ENCODE results near the gene ZNF333. TPM values are rescaled to one million over a fixed set of nuclear protein-coding genes. Genes with fewer than 3 reads are reported as not detected.

ZNF333 gene
- total and polyA plus RNA-seq, 4 experiments from 2014 or later, result 10.3 to 48.3 (median 29.2) TPM

DNA sequence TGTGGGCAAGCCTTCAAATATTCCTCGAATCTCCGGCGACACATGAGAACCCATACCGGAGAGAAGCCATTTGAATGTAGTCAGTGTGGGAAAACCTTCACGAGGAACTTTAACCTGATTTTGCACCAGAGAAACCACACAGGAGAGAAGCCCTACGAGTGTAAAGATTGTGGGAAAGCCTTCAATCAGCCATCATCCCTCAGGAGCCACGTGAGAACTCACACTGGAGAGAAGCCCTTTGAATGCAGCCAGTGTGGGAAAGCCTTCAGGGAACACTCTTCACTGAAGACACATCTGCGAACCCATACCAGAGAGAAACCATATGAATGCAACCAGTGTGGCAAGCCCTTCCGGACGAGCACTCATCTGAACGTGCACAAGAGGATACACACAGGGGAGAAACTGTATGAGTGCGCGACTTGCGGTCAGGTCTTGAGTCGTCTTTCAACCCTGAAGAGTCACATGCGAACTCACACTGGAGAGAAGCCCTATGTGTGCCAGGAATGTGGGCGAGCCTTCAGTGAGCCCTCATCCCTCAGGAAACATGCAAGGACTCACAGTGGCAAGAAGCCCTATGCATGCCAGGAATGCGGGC, 28.8 kb downstream of the ZNF333 start:
- no peak overlapping the region for H3K27ac Mint-ChIP-seq
- H3K9me3 ChIP-seq (ENCODE audit: control insufficient read depth in 1 of 2, low read length in 2 of 2), result peaks cover 2 to 50% of the 10 kb centered on the region in 2 donors
- ChIA-PET CTCF (ENCODE audit: partially characterized antibody) (no interaction called here), POLR2A (ENCODE audit: partially characterized antibody) (no interaction called here)
- intact Hi-C loops (cut with micrococcal nuclease), result no loop called here
- peaks cover 2 to 97% (median 92%) of the 10 kb centered on the region in 8 donors for H3K9me3 Mint-ChIP-seq
- H3K4me1 ChIP-seq (ENCODE audit: insufficient read depth, low read length), result no peaks in the 10 kb centered on the region
- H3K36me3 Mint-ChIP-seq, result peaks cover 85 to 94% of the 10 kb centered on the region in 2 donors
- no peak overlapping the region for H3K27ac ChIP-seq (ENCODE audit: low read depth, low read length)
- no peaks in the 10 kb centered on the region for H3K27me3 Mint-ChIP-seq
- H3K4me3 Mint-ChIP-seq, result no peak overlapping the region
- no peaks in the 10 kb centered on the region for H3K27me3 ChIP-seq (ENCODE audit: insufficient read depth, low read length)
- peaks cover 39% of the 10 kb centered on the region for H3K36me3 ChIP-seq (ENCODE audit: insufficient read depth, low read length)
- H3K4me3 ChIP-seq (ENCODE audit: low read length in 2 of 2), result no peak overlapping the region
- no peaks in the 10 kb centered on the region for H3K4me1 Mint-ChIP-seq
- DNase-seq, result no peak

DNA sequence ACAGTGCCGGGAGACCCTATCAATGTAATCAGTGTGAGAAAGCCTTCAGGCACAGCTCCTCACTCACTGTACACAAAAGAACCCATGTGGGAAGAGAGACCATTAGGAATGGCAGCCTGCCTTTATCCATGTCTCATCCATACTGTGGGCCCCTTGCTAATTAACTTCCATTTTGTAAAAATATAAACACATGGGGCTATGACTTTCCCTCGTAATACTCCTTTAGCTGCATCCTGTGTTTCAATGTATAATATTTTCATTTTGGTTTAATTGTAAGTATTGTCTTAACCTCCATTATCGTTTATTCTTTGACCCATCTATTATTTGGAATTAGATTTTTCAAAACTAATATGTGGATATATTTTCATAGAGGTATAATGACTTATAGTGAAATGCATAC, 29.3 kb downstream of the ZNF333 start:
- no peak overlapping the region for H3K27ac ChIP-seq (ENCODE audit: low read depth, low read length)
- no peaks in the 10 kb centered on the region for H3K4me1 Mint-ChIP-seq
- no peak for DNase-seq
- peaks cover 83 to 92% of the 10 kb centered on the region in 2 donors for H3K36me3 Mint-ChIP-seq
- no peaks in the 10 kb centered on the region for H3K27me3 ChIP-seq (ENCODE audit: insufficient read depth, low read length)
- no peak overlapping the region for H3K4me3 ChIP-seq (ENCODE audit: low read length in 2 of 2)
- peaks cover 2 to 100% (median 93%) of the 10 kb centered on the region in 8 donors for H3K9me3 Mint-ChIP-seq
- intact Hi-C loops (cut with micrococcal nuclease), result no loop called here
- no peaks in the 10 kb centered on the region for H3K27me3 Mint-ChIP-seq
- no peak overlapping the region for H3K27ac Mint-ChIP-seq
- POLR2A ChIA-PET (ENCODE audit: partially characterized antibody), result no interaction called here
- no peak overlapping the region for H3K4me3 Mint-ChIP-seq
- H3K9me3 ChIP-seq (ENCODE audit: control insufficient read depth in 1 of 2, low read length in 2 of 2), result peaks cover 7 to 50% of the 10 kb centered on the region in 2 donors
- H3K36me3 ChIP-seq (ENCODE audit: insufficient read depth, low read length), result peaks cover 39% of the 10 kb centered on the region
- CTCF ChIA-PET (ENCODE audit: partially characterized antibody), result no interaction called here
- H3K4me1 ChIP-seq (ENCODE audit: insufficient read depth, low read length), result no peaks in the 10 kb centered on the region

DNA sequence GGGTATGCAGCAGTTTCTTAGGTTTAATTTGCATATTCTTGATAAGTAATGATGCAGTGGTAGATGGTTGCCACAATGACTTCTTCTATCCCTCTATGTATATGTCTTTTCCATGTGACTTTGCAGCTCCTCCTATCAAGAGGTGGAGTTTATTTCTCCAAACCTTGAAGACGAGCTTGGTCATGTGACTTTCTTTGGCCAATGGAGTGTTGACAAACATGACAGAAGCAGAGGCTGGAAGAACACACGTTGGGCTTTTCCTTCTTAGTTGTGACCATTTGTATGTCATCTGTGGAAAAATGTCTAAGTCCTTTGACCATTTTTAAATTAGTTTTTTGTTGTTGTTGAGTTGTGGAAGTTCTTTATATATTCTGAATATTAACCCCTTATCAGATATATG, 32.3 kb downstream of the ZNF333 start:
- no peak overlapping the region for H3K4me3 ChIP-seq (ENCODE audit: low read length in 2 of 2)
- Mint-ChIP-seq H3K36me3 (peaks cover 67 to 79% of the 10 kb centered on the region in 2 donors), H3K4me3 (no peak overlapping the region), H3K27ac (no peak overlapping the region), H3K9me3 (peaks cover 2 to 99% (median 89%) of the 10 kb centered on the region in 8 donors), H3K4me1 (no peaks in the 10 kb centered on the region), H3K27me3 (no peaks in the 10 kb centered on the region)
- intact Hi-C loops (cut with micrococcal nuclease), result no loop called here
- DNase-seq, result no peak
- H3K36me3 ChIP-seq (ENCODE audit: insufficient read depth, low read length), result peaks cover 17% of the 10 kb centered on the region
- ChIA-PET CTCF (ENCODE audit: partially characterized antibody) (no interaction called here), POLR2A (ENCODE audit: partially characterized antibody) (no interaction called here)
- H3K27ac ChIP-seq (ENCODE audit: low read depth, low read length), result no peak overlapping the region
- H3K27me3 ChIP-seq (ENCODE audit: insufficient read depth, low read length), result no peaks in the 10 kb centered on the region
- H3K9me3 ChIP-seq (ENCODE audit: control insufficient read depth in 1 of 2, low read length in 2 of 2), result peaks cover 13 to 45% of the 10 kb centered on the region in 2 donors
- H3K4me1 ChIP-seq (ENCODE audit: insufficient read depth, low read length), result no peaks in the 10 kb centered on the region

DNA sequence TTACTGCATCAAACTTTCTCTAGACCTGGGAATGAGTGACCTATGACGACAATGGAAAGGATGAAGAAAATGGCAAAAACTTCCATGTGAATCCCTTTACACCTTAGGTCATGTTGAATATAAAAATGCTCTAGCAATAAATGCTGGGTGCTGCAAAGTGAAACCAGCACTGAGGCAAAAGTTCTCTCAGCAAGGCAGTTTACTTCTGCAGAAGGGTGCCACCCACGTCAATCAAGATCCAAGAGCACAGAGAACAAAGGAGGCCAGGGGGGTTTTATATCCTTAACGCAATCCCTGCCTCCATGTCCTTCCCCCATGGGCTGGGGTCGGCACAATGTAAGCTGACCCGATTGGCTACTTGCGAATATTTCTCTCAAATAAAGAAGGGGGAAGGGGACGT, 38.7 kb downstream of the ZNF333 start:
- no peaks in the 10 kb centered on the region for H3K36me3 ChIP-seq (ENCODE audit: insufficient read depth, low read length)
- Mint-ChIP-seq H3K27ac (no peak overlapping the region), H3K4me3 (no peak overlapping the region), H3K27me3 (peaks cover 0 to 3% of the 10 kb centered on the region in 2 donors), H3K9me3 (peaks cover 2 to 83% (median 64%) of the 10 kb centered on the region in 8 donors), H3K36me3 (peaks cover 22 to 32% of the 10 kb centered on the region in 2 donors), H3K4me1 (no peaks in the 10 kb centered on the region)
- no peaks in the 10 kb centered on the region for H3K27me3 ChIP-seq (ENCODE audit: insufficient read depth, low read length)
- no peak for DNase-seq
- H3K4me1 ChIP-seq (ENCODE audit: insufficient read depth, low read length), result no peaks in the 10 kb centered on the region
- H3K27ac ChIP-seq (ENCODE audit: low read depth, low read length), result no peak overlapping the region
- intact Hi-C loops (cut with micrococcal nuclease), result no loop called here
- no peak overlapping the region for H3K4me3 ChIP-seq (ENCODE audit: low read length in 2 of 2)
- H3K9me3 ChIP-seq (ENCODE audit: control insufficient read depth in 1 of 2, low read length in 2 of 2), result peaks cover 11 to 19% of the 10 kb centered on the region in 2 donors
- ChIA-PET CTCF (ENCODE audit: partially characterized antibody) (no interaction called here), POLR2A (ENCODE audit: partially characterized antibody) (no interaction called here)

DNA sequence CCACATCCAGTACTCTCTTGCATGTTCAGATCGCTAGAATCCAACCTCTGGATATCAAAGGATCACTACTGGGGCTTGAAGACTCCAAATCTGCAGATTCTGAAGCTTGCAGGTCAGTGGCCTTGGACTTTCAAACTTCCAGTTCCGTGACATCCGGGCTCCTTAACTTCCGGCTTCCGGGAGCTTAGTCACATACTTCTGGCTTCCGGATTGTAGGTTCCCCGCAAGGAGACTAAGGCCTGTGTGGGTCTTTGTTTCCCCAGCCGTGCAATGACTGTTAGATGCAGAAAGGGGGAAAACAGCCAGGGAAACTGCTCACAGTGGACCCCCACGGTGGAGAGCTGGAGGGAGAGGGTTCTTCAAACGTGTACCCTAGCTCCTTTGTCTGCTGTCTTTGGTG, 41.4 kb downstream of the ZNF333 start:
- intact Hi-C loops (cut with micrococcal nuclease), result no loop called here
- H3K9me3 ChIP-seq (ENCODE audit: control insufficient read depth in 1 of 2, low read length in 2 of 2), result peaks cover 0 to 13% of the 10 kb centered on the region in 2 donors
- DNase-seq, result no peak
- CTCF ChIA-PET (ENCODE audit: partially characterized antibody), result no interaction called here
- Mint-ChIP-seq H3K4me1 (no peaks in the 10 kb centered on the region), H3K27me3 (peaks cover 0 to 3% of the 10 kb centered on the region in 2 donors), H3K9me3 (peaks cover 2 to 57% (median 43%) of the 10 kb centered on the region in 8 donors), H3K36me3 (peaks cover 9 to 18% of the 10 kb centered on the region in 2 donors), H3K27ac (no peak overlapping the region), H3K4me3 (no peak overlapping the region)
- no peaks in the 10 kb centered on the region for H3K4me1 ChIP-seq (ENCODE audit: insufficient read depth, low read length)
- H3K36me3 ChIP-seq (ENCODE audit: insufficient read depth, low read length), result no peaks in the 10 kb centered on the region
- POLR2A ChIA-PET (ENCODE audit: partially characterized antibody), result no interaction called here
- no peak overlapping the region for H3K27ac ChIP-seq (ENCODE audit: low read depth, low read length)
- H3K4me3 ChIP-seq (ENCODE audit: low read length in 2 of 2), result no peak overlapping the region
- no peaks in the 10 kb centered on the region for H3K27me3 ChIP-seq (ENCODE audit: insufficient read depth, low read length)

DNA sequence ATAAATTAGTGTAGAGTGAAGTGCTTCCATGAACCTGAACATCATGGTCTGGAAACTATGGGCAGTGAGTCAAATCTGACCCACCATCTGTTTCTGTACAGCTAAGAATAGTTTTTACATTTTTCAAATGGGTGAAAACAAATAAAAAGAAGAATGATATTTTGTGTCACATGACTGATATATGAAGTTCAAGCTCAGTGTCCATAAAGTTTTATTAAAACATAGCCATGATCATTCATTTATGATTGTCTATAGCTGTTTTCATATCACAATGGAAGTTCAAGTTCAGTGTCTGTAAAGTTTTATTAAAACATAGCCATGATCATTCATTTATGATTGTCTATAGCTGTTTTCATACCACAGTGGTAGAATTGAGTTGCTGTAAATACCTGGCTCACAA, 42.7 kb downstream of the ZNF333 start:
- no peaks in the 10 kb centered on the region for H3K27me3 ChIP-seq (ENCODE audit: insufficient read depth, low read length)
- peaks cover 2 to 45% (median 32%) of the 10 kb centered on the region in 8 donors for H3K9me3 Mint-ChIP-seq
- POLR2A ChIA-PET (ENCODE audit: partially characterized antibody), result no interaction called here
- no peak overlapping the region for H3K4me3 ChIP-seq (ENCODE audit: low read length in 2 of 2)
- no peaks in the 10 kb centered on the region for H3K4me1 Mint-ChIP-seq
- peaks cover 0 to 3% of the 10 kb centered on the region in 2 donors for H3K27me3 Mint-ChIP-seq
- CTCF ChIA-PET (ENCODE audit: partially characterized antibody), result no interaction called here
- no peak overlapping the region for H3K27ac ChIP-seq (ENCODE audit: low read depth, low read length)
- peaks cover 0 to 8% of the 10 kb centered on the region in 2 donors for H3K9me3 ChIP-seq (ENCODE audit: control insufficient read depth in 1 of 2, low read length in 2 of 2)
- H3K4me1 ChIP-seq (ENCODE audit: insufficient read depth, low read length), result no peaks in the 10 kb centered on the region
- no peaks in the 10 kb centered on the region for H3K36me3 ChIP-seq (ENCODE audit: insufficient read depth, low read length)
- intact Hi-C loops (cut with micrococcal nuclease), result no loop called here
- no peak overlapping the region for H3K4me3 Mint-ChIP-seq
- H3K27ac Mint-ChIP-seq, result no peak overlapping the region
- H3K36me3 Mint-ChIP-seq, result peaks cover 5 to 12% of the 10 kb centered on the region in 2 donors
- DNase-seq, result no peak

DNA sequence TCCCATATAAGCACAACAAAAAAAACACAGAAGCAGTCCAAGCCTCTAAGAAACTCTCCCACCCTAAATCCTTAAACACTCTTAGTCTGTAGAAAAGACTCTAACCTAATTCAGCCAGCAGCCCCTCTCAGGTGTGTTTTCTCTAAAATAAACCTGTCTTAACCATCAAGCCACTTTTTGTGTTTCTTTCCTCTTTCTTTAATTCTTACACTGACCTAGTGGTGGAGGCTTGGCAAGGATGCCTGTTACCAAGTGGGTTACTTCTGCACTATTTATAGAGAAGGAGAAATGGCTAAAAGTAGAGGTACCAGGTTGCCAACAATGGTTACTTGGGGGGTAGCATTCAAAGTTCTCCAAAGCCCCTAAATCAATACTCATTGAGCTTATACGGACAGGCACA, 43.7 kb downstream of the ZNF333 start:
- intact Hi-C loops (cut with micrococcal nuclease), result no loop called here
- H3K27me3 Mint-ChIP-seq, result peaks cover 0 to 3% of the 10 kb centered on the region in 2 donors
- H3K27ac Mint-ChIP-seq, result no peak overlapping the region
- Histone ChIP-seq H3K36me3 (ENCODE audit: insufficient read depth, low read length) (no peaks in the 10 kb centered on the region), H3K27me3 (ENCODE audit: insufficient read depth, low read length) (no peaks in the 10 kb centered on the region), H3K4me1 (ENCODE audit: insufficient read depth, low read length) (no peaks in the 10 kb centered on the region), H3K4me3 (ENCODE audit: low read length in 2 of 2) (no peak overlapping the region), H3K9me3 (ENCODE audit: control insufficient read depth in 1 of 2, low read length in 2 of 2) (peaks cover 0 to 5% of the 10 kb centered on the region in 2 donors), H3K27ac (ENCODE audit: low read depth, low read length) (no peak overlapping the region)
- no peak for DNase-seq
- H3K4me1 Mint-ChIP-seq, result no peaks in the 10 kb centered on the region
- peaks cover 0 to 34% (median 24%) of the 10 kb centered on the region in 8 donors for H3K9me3 Mint-ChIP-seq
- ChIA-PET POLR2A (ENCODE audit: partially characterized antibody) (no interaction called here), CTCF (ENCODE audit: partially characterized antibody) (no interaction called here)
- H3K4me3 Mint-ChIP-seq, result no peak overlapping the region
- peaks cover 3 to 9% of the 10 kb centered on the region in 2 donors for H3K36me3 Mint-ChIP-seq

Data from CD4-positive, alpha-beta memory T cell (primary cell).